ENCODE data around the gene MAPK4.

DNA sequence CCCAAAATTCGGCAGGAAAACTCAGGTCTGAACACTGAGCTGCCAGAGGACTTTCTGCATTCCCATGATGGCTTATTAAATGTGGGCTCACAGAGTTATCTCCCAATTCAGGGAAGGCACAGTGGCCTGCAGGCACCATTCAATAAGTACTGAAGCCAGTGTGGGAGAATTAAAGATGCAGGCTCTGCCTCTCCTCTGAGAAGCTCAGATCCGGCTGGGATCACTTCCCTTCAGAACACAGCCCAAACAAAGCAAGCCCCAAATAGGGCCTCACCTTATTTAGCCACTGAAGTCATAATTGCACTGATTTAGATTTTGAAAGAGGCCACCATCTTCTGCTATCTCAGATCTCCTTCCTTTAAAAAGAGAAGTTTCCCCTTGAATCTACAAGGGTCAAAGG, 94.3 kb downstream of the MAPK4 start:
- TF ChIP-seq, protein P1, sequence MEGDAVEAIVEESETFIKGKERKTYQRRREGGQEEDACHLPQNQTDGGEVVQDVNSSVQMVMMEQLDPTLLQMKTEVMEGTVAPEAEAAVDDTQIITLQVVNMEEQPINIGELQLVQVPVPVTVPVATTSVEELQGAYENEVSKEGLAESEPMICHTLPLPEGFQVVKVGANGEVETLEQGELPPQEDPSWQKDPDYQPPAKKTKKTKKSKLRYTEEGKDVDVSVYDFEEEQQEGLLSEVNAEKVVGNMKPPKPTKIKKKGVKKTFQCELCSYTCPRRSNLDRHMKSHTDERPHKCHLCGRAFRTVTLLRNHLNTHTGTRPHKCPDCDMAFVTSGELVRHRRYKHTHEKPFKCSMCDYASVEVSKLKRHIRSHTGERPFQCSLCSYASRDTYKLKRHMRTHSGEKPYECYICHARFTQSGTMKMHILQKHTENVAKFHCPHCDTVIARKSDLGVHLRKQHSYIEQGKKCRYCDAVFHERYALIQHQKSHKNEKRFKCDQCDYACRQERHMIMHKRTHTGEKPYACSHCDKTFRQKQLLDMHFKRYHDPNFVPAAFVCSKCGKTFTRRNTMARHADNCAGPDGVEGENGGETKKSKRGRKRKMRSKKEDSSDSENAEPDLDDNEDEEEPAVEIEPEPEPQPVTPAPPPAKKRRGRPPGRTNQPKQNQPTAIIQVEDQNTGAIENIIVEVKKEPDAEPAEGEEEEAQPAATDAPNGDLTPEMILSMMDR (IDR thresholded peaks at IDR 0.05): no peak
- TF ChIP-seq POLR2A (IDR thresholded peaks at IDR 0.05): no peak

Data from prostate gland (tissue), 2 donors.